ENCODE results near the gene SAMD9L.
"Not testable (repeated sequence)": the region's sequence is repeated elsewhere in the genome, so short reads cannot be mapped to it uniquely, and the experiment has no call there.

Gene SAMD9L

DNA sequence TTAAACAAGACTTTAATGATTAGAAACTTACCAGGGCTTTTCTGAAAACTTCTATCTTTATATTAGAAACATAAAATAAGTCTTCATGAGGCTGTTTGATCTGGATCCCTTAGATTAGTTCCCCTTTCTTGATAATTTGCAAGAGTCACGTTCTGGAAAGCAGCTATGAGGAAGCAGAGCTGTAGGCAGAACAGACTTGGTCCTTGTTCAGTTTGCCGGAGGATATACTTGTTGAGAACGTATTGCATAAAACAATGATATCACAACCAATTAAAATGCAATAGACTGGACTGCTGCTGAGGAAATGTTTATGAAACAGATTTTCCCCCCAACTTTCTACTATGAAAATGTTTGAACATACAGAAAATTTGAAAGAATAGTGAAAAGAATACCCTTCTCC, 2.8 kb downstream of the SAMD9L start:
- no peak for DNase-seq

DNA sequence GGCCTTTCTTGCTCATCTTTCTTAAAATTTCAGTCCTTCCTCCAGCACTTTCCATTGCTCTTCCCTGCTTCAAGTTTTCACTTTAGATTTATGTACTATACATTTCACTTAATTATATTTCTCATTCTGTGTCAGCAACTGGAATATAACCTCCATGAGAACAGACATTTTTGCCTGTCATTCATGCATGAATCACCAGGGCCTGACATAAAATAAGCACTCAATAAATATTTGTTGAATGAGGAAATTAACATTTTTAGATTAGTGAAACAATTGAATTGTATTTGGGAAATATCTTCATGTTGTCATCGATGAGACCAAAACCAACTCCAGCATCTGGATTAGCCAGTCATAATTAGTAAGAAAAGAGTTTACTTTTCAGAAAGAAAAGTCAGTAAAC, 6.1 kb downstream of the SAMD9L start:
- no peak for DNase-seq

DNA sequence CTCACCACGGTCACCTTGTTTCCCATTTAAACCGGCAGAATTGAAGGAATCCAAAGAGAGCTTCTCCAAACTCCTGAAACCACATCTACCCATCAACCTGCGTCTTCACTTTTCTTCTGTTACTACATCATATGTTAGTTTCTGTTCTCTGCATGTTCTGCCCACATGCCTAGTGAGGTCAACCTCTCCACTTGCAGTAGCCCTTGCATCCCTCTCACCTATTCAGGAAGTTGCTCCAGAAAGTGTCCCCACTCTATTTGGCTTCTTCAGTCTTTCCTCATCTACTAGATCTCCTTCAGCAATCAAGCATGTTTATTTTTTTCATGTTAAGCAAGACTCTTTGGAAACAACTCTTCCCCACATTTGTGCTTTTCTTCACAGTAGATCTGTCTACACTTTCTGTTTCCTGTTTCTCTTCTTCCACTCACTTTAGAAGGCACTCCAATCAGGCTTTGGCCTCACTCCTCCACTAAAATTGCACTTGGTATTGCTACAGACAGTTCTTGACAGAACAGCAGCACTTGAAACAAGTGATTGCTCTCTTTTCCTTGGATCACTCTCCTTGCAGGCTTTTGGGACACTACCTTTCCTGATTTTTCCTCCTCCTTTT, 7.5 kb downstream of the SAMD9L start:
- DNase-seq, result no peak

DNA sequence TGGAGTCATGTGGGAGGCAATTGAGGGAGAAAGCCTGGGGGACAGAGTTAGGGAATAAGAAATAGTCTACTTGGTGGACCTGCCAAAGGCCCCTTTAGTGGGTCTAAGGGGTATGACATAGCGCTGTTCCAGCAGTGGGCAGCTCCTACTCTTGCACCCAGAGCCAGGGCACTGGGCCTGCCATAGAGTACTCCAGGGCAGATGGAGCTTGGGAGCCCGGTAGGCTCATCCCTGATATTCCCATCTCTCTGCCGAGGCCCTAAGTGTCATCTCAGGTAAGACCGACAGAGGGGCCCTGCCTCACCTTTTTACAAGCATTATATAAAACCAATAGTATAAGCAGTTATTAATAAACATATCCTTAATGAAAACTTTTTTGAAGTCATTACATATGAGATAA, 9.6 kb downstream of the SAMD9L start:
- DNase-seq, result no peak

DNA sequence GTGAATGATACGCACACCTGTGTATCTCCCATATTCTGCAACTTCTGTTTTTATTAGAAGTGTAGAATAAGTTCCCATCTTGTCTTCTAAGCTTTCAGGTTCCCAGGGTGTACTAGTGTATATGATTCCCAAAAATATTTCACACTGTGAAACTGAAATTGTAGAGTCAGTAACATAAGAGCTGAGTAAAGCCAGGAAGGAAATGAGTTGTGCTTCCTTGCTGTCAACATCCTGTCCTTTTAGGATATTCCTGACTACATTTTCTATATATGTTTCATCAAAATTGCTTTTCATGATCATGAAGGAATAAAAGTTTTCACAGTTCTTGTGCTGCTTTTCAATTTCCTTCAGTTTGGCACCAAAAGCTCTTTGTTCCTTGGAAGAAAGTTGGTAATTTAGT, 15.2 kb downstream of the SAMD9L start:
- DNase-seq, result no peak

DNA sequence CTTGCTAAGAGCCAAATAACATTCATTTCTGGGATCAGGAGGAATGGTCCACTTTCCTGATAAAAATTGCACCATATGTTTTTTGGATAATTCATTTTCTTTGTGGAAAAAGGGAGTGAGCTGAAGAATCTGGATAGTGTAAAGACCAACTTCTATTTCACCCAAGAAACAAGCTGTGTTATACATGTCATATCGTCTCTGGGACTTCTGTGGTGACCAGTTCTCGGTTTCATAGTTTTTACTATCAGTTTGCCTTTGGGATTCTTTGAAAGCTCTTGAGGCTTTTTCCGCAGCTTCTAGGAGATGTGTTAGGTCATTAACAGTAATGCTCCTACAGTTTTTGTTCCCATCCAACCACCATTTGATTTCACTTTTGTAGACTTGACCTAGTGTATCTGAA, 16.0 kb downstream of the SAMD9L start:
- DNase-seq, result no peak

DNA sequence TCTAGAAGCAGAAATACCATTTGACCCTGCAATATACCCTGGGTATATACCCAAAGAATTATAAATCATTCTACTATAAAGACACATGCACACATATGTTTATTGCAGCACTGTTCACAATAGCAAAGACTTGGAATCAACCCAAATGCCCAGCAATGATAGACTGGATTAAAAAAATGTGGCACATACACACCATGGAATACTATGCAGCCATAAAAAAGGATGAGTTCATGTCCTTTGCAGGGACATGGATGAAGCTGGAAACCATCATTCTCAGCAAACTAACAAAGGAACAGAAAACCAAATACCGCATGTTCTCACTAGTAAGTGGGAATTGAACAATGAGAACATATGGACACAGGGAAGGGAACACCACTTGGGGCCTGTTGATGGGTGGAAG, 21.2 kb downstream of the SAMD9L start:
- not testable (repeated sequence) for DNase-seq

DNA sequence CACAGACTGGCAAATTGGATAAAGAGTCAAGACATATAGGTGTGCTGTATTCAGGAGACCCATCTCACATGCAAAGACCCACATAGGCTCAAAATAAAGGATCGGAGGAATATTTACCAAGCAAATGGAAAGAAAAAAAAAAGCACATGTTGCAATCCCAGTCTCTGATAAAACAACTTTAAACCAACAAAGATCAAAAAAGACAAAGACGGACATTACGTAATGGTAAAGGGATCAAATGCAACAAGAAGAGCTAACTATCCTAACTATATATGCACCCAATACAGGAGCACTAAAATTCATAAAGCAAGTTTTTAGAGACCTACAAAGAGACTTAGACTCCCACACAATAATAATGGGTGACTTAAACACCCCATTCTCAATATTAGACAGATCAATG, 24.7 kb downstream of the SAMD9L start:
- not testable (repeated sequence) for DNase-seq

DNA sequence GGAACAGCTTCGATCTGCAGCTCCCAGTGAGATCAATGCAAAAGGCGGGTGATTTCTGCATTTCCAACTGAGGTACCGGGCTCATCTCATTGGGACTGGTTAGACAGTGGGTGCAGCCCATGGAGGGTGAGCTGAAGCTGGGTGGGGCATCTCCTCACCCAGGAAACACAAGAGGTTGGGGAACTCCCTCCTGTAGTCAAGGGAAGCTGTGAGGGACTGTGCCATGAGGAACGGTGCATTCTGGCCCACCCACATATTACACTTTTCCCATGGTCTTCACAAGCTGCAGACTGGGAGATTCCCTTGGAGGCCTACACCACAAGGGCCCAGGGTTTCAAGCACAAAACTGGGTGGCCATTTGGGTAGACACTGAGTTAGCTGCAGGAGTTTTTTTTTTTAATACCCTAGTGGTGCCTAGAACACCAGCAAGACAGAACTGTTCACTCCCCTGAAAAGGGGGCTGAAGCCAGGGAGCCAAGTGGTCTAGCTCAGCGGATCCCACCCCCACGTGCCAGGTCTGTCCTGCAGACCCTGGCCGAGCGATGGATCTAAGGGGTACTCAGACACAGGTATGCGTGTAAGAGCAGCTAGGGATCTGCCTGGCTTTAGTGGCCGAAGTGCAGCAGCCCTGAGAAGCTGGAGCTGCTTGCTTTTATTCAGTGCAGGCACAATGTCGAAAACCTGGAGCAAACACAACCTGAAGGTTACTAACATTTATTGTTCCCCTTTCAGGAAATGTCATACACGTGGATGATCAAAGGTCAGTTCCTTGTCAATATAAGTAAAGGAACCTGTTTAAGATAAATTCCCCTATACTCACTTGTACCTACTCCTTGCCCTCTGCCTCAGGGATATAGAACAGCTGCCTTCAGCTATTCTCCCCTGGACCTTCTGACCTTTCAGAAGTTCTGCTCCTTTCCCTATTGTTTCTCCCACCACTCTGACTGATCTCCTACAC, 27.3 kb downstream of the SAMD9L start:
- DNase-seq, result no peak

DNA sequence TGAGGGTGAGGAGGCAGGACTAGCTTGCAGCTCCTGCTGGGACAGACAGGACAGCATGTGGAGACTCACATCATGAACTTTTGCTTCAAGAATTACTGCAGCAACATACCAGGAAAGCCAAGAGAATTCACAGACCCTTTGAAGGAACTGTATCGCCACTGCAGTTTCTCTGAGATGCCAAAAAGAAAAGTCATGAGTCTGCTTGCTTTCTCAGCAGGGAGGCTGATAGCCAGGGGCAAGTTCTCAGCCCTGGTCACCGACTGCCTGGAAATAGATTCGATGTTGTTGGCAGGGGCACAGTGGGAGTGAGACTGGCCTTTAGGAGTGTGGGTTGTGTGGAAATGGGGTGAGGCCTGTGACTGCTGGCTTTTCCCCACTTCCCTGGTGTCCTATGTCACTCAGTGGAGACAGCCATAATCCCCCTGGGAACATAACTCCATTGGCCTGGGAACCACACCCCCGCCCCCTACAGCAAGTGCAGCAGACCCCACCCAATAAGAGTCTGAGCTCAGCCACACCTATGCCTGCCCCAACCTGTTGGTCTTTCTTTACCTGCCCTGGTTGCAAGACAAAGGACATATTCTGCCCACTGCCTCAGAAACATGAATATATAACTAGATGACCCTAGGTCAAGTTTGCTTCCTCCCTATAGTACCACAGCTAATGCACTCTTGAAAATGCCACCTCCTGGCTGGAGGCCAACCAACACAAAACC, 28.8 kb downstream of the SAMD9L start:
- no peak for DNase-seq

DNA sequence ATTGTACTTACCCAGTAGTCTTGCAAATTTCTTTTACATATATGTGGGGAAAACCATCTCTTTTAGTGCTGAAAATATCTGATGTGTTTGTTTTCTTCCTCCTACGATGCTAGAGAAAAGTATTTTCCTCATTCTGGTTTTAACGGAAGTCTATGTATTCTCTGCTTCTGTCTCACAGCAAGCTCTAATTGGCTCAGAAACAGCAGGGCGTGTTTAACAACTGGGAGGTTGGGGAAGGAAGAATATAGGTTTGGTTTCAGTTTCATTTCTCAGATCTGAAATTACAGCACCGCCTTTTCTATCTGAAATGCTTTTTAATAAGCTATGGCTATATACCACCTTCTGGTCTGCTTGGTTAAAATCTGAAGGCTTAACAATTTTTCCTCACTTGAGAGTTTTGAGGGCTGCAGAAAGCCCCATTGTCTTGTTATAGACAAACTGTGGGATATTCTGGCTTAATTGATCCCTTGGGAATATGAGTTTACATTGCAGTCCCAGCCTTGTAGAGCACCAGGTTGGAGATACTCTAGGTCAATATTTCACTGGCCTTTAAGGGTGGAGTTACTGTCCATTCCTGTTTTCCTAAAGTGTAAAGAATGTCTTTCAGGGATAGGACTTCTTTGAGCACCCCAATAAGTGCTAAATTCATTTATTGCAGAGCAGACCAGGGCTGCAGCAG, 30.2 kb downstream of the SAMD9L start, which contains the start of gene SAMD9:
Gene SAMD9 (minus strand): TSS at position 128 of the 679 bp plus-strand sequence. CDS start 11,882 bp downstream, outside the sequence.
- peak; percentile 82 for DNase-seq

DNA sequence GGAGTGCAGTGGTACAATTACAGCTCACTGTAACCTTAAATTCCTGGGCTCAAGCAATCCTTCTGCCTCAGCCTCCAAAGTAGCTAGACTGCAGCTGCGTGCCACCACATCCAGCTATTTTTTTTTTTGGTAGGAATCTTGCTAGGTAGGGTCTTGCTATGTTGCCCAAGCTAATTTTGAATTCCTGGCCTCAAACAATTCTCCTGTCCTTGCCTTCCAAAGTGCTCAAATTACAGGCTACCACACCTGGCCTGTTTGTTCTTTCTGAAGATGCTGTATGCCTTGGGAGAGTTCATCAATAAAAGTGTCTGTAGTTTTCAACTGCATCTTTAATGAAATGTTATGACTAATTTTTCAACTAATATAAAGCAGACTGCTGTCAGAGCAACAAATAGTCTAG, 30.9 kb downstream of the SAMD9L start:
- no peak for DNase-seq

DNA sequence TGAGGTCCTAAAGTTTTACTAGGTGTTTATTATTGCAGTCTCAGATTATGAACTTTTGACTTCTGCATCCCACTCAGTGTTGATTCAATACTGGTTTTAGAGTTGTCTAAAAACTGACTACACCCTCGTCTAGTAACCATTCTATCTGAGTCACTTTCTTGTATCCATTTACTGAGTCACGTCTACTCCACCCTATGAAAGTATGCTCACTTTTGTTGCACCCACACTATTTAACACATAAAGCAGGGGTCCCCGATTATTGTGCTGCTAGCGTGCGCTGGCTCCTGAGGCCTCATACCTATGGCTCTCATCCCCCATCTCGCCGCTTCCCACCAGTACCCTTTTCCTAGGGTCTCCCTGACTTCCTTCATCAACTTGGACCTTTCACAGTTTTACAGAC, 32.4 kb downstream of the SAMD9L start:
- peak; percentile 1 for DNase-seq

DNA sequence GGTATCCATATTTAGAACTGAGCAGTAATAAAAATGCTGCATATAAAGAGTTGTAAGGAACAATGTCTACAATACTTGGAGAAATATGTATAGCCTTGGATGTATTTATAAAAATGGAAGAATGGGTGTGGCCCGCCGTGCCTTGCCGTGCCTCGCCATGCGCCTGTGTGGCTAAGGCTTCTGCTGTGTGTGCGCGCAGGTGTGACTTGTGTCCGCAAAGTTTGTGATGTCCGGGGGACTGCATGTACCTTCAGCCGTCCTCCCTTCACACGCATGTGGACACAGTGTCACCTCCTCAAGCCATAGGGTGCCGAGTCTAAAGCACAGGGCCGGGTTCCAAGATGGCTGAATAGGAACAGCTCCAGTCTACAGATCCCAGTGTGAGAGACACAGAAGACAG, 40.2 kb downstream of the SAMD9L start:
- no peak for DNase-seq

DNA sequence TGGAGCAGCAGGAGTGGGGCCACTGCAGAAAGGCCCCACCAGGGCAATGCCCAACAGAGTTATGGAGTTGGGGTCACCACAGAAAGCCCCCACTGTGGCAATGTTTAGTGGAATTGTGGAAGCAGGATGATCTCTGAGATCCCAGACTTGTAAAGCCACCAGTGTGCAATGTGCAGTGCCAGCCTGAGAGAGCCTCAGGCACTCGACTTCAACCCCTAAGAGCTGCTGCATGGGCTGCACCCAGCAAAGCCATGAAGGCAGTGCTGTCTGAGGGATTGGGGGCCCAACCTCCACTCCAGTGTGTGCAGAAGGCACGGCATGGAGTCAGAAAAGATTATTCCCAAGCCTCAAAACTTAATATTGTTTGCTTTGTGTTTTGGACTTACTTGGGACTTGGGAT, 50.8 kb downstream of the SAMD9L start:
- no peak for DNase-seq

DNA sequence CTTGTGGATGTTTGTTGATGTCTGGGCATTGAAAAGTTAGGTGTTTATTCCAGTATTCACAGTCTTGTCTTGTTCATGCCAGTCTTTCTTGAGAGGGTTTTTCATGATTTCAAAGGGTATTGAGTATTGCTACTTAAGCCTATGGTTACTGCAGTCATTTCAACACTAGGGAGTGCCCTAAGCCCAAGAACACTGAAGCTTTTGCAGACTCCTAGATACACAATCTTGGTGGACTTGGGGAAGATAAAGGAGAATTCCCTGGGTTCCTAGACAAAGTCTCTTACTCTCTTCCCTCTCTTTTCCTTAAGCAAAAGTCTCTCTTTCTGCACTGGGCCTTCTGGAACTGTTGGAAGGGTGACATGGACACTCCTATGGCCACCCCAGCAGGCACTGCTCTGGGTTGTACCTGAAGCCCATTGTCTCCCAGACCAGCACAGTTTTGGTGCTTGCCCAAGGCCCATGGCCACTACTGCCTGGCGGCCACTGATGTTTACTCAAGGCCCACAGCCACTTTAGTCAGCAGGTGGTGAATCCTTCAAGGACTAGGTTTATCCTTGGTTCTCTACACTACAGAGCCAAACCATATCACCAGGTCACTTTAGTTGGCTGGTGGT, 55.3 kb downstream of the SAMD9L start:
- peak; percentile 43 for DNase-seq

All from kidney glomerular epithelial cell (primary cell).